GM12891 (cell line): Measurements from ENCODE around the gene PHF14.

ENCODE experiments used
- PAX5 ChIP-seq: IDR thresholded peaks from 2 replicates; pipeline ENCODE4 v1.6.1; 2011; ENCODE audit warnings: low read length, moderate library complexity, mild to moderate bottlenecking; ENCODE audit not compliant: insufficient read depth, severe bottlenecking
- POLR2A ChIP-seq: IDR thresholded peaks from 2 replicates; pipeline ENCODE4 v1.6.1; 2011; ENCODE audit warnings: low read depth, low read length, control low read depth
- POLR2AphosphoS5 ChIP-seq: IDR thresholded peaks from 2 replicates; pipeline ENCODE4 v1.6.1; 2011; ENCODE audit warnings: low read depth, low read length, control low read depth
- POU2F2 ChIP-seq: IDR thresholded peaks from 2 replicates; pipeline ENCODE4 v1.6.1; 2011; ENCODE audit warnings: low read depth, mild to moderate bottlenecking, control low read depth, low read length, moderate library complexity
- TAF1 ChIP-seq: IDR thresholded peaks from 2 replicates; pipeline ENCODE4 v1.6.1; 2011; ENCODE audit warnings: low read depth, low read length, control low read depth

DNA sequence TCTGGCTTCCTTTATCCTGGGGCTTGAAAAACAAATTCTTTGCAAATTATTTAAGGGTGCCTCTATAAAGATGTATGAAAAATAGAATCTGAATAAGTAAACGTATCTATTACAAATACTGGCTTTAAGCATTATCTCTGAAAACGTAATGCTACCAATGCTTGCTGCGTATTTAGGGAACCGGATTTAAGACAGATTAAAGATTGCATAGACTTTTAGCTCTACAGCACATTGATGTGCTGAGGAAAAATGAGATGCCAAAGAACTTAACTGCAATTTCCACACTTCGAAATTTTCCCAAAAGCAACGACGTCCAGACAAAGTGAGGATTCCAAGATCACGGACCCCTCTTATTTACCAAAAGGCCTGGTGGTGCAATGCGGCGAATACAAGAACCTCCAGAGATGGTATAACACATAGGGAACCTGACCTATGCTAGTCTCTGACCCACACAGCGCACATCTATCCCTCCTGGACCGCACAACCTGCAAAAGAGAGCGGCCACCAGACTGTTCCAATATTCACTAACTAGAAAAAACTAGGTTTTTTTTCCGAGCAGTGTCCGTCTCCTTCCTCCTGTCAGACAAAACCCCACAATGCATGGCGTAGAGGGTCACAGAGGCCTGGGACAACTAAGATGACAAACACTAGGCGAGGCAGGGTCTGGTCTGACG lies 34.3 kb upstream of the PHF14 start:
- TF ChIP-seq POU2F2 (no peak), TAF1 (no peak), POLR2A (no peak), POLR2AphosphoS5 (no peak), PAX5 (no peak)
